Parathyroid adenoma (tissue), 2 donors: ENCODE measurements around the gene ISOC2.
A peak's percentile ranks its signal among the peaks of the same experiment; 100 is the strongest.
"Not testable (repeated sequence)": the region's sequence is repeated elsewhere in the genome, so short reads cannot be mapped to it uniquely, and the experiment has no call there.

Source experiments
- H2AFZ ChIP-seq: fragments of 300-600 bp; sonication (generic); one replicate; pipeline ENCODE4 v1.7.0; 2017; ENCODE audit warnings: antibody characterized with exemption, mild to moderate bottlenecking
- H3K27ac ChIP-seq: fragments of 300-600 bp; sonication (generic); one replicate; pipeline ENCODE4 v1.7.0; 2017
- H3K27me3 ChIP-seq: fragments of 300-600 bp; sonication (generic); one replicate; pipeline ENCODE4 v1.7.0; 2017; ENCODE audit warnings: low read length; ENCODE audit not compliant: control insufficient read depth, insufficient read depth
- H3K36me3 ChIP-seq: fragments of 300-600 bp; sonication (generic); one replicate; pipeline ENCODE4 v1.7.0; 2017; ENCODE audit warnings: low read length; ENCODE audit not compliant: control insufficient read depth, insufficient read depth
- H3K4me1 ChIP-seq: fragments of 300-600 bp; sonication (generic); one replicate; pipeline ENCODE4 v1.7.0; 2017; ENCODE audit warnings: control low read depth
- H3K4me2 ChIP-seq: fragments of 300-600 bp; sonication (generic); one replicate; pipeline ENCODE4 v1.7.0; 2017; ENCODE audit warnings: low read length
- H3K4me3 ChIP-seq: fragments of 300-600 bp; sonication (generic); one replicate; pipeline ENCODE4 v1.7.0; 2017; ENCODE audit warnings: low read depth, low read length
- H3K79me2 ChIP-seq: fragments of 300-600 bp; sonication (generic); one replicate; pipeline ENCODE4 v1.7.0; 2017; ENCODE audit warnings: control low read depth
- H3K9ac ChIP-seq: fragments of 300-600 bp; sonication (generic); one replicate; pipeline ENCODE4 v1.7.0; 2017; ENCODE audit warnings: mild to moderate bottlenecking
- H3K9me3 ChIP-seq: fragments of 300-600 bp; sonication (generic); one replicate; pipeline ENCODE4 v1.7.0; 2017; ENCODE audit warnings: low read length; ENCODE audit not compliant: control insufficient read depth
- TF ChIP-seq, protein P1 (sequence below): fragments of 300-600 bp; sonication (generic); IDR thresholded peaks from one replicate; pipeline ENCODE4 v1.7.0; 2017; ENCODE audit warnings: antibody characterized with exemption, mild to moderate bottlenecking
- donor health status: primary hyperparathyroidism.

ISOC2 gene

GRCh38 chr19:55451163-55451964 is 10.1 kb downstream of the ISOC2 start:
- Histone ChIP-seq H3K4me3 (no peak overlapping the region), H3K79me2 (no peaks in the 10 kb centered on the region), H3K9ac (no peak overlapping the region), H3K9me3 (no peaks in the 10 kb centered on the region), H3K4me1 (peaks cover 8% of the 10 kb centered on the region), H3K27ac (no peak overlapping the region), H2AFZ (no peak overlapping the region), H3K4me2 (peak overlapping the region; percentile 31), H3K27me3 (peaks cover 3% of the 10 kb centered on the region), H3K36me3 (no peaks in the 10 kb centered on the region)
- TF ChIP-seq, protein P1, sequence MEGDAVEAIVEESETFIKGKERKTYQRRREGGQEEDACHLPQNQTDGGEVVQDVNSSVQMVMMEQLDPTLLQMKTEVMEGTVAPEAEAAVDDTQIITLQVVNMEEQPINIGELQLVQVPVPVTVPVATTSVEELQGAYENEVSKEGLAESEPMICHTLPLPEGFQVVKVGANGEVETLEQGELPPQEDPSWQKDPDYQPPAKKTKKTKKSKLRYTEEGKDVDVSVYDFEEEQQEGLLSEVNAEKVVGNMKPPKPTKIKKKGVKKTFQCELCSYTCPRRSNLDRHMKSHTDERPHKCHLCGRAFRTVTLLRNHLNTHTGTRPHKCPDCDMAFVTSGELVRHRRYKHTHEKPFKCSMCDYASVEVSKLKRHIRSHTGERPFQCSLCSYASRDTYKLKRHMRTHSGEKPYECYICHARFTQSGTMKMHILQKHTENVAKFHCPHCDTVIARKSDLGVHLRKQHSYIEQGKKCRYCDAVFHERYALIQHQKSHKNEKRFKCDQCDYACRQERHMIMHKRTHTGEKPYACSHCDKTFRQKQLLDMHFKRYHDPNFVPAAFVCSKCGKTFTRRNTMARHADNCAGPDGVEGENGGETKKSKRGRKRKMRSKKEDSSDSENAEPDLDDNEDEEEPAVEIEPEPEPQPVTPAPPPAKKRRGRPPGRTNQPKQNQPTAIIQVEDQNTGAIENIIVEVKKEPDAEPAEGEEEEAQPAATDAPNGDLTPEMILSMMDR: no peak

DNA sequence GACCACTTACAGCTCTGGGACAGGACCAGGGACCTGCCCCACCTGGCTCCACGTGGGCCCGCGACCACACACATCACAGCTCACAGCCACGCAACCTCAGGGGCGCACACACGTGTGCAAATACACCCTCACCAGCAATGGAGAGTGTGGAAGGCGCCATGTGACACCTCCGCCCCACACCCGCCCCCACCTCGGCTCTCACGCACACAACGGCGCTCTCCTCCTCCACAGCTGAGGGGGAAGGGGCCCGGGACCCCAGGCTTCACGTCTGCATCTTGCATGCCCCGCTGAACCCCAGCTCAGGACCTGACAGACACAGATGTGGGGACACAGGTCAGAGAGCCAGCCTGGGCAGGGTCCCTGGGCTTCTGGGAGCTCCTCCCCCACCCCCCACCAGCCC is 12.0 kb downstream of the ISOC2 start:
- no peak overlapping the region for H3K4me3 ChIP-seq
- peaks cover 3% of the 10 kb centered on the region for H3K27me3 ChIP-seq

DNA sequence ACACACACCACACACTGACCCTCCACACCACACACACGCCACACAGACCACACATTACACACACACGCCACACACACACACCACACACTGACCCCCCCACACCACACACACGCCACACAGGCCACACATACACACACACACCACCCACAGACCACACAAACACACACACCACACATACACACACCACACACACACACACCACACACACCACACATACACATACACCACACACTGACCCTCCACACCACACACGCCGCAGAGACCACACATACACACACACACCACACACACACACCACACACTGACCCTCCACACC is 13.3 kb downstream of the ISOC2 start:
- H3K9me3 ChIP-seq, H3K4me2 ChIP-seq, H3K4me1 ChIP-seq, H3K36me3 ChIP-seq, H3K4me3 ChIP-seq, H3K79me2 ChIP-seq, H3K27ac ChIP-seq, H2AFZ ChIP-seq, H3K27me3 ChIP-seq, H3K9ac ChIP-seq: not testable (repeated sequence)

More for the DNA sequence above, 12.0 kb downstream of the ISOC2 start:
- no peaks in the 10 kb centered on the region for H3K9me3 ChIP-seq
- H3K4me2 ChIP-seq: no peak overlapping the region
- no peak overlapping the region for H3K27ac ChIP-seq
- H2AFZ ChIP-seq: no peak overlapping the region
- no peaks in the 10 kb centered on the region for H3K36me3 ChIP-seq
- no peak overlapping the region for H3K9ac ChIP-seq
- H3K4me1 ChIP-seq: peaks cover 8% of the 10 kb centered on the region
- TF ChIP-seq, protein P1: no peak
- H3K79me2 ChIP-seq: no peaks in the 10 kb centered on the region

- no peak overlapping the region for H3K4me2 ChIP-seq
- H3K9me3 ChIP-seq: no peaks in the 10 kb centered on the region
- H3K36me3 ChIP-seq: no peaks in the 10 kb centered on the region
- TF ChIP-seq, protein P1: no peak
- no peak overlapping the region for H3K9ac ChIP-seq
- no peak overlapping the region for H3K4me3 ChIP-seq
- peaks cover 8% of the 10 kb centered on the region for H3K4me1 ChIP-seq
- H3K27me3 ChIP-seq: peaks cover 3% of the 10 kb centered on the region
- no peak overlapping the region for H3K27ac ChIP-seq
- H3K79me2 ChIP-seq: no peaks in the 10 kb centered on the region
- H2AFZ ChIP-seq: no peak overlapping the region
Observed at GRCh38 chr19:55447421-55448174, 13.8 kb downstream of the ISOC2 start.

GRCh38 chr19:55446060-55446459 is 15.4 kb downstream of the ISOC2 start:
- H3K4me2 ChIP-seq: no peak overlapping the region
- H3K4me1 ChIP-seq: no peaks in the 10 kb centered on the region
- TF ChIP-seq, protein P1: no peak

More at GRCh38 chr19:55446060-55446459, 15.4 kb downstream of the ISOC2 start:
- Histone ChIP-seq H3K27ac (no peak overlapping the region), H3K79me2 (no peaks in the 10 kb centered on the region), H2AFZ (no peak overlapping the region), H3K27me3 (no peaks in the 10 kb centered on the region), H3K4me3 (no peak overlapping the region), H3K9me3 (no peaks in the 10 kb centered on the region), H3K9ac (no peak overlapping the region), H3K36me3 (no peaks in the 10 kb centered on the region)
